ENCODE results near the gene GSTM4.

The GSTM4 gene

GRCh38 chr1:109630898-109631512 lies 24.9 kb upstream of the GSTM4 start:
- Histone ChIP-seq H3K79me2 (ENCODE audit: insufficient read depth, low read length) (peaks cover 5% of the 10 kb centered on the region; the same call in 1 of the 2 replicates), H3K9me2 (replicated peaks; ENCODE audit: low read depth, low read length) (no peaks in the 10 kb centered on the region), H3K4me3 (ENCODE audit: low read length, poor library complexity, severe bottlenecking) (no peak overlapping the region), H3K27me3 (ENCODE audit: insufficient read depth, low read length, poor library complexity, severe bottlenecking) (no peaks in the 10 kb centered on the region), H2AFZ (ENCODE audit: low read length) (no peak overlapping the region), H3K4me1 (ENCODE audit: insufficient read depth, low read length, poor library complexity, severe bottlenecking) (no peaks in the 10 kb centered on the region), H3K9ac (ENCODE audit: low read depth, low read length, poor library complexity, severe bottlenecking) (no peak overlapping the region), H3F3A (ENCODE audit: low read depth) (no peaks in the 10 kb centered on the region), H3K4me2 (ENCODE audit: low read depth, low read length, poor library complexity, severe bottlenecking) (no peak overlapping the region), H4K20me1 (ENCODE audit: insufficient read depth, low read length, poor library complexity, severe bottlenecking) (no peaks in the 10 kb centered on the region), H3K36me3 (ENCODE audit: insufficient read depth, low read length) (peaks cover 57% of the 10 kb centered on the region; the same call in 1 of the 2 replicates), H3K9me3 (ENCODE audit: insufficient read depth, low read depth, low read length) (no peaks in the 10 kb centered on the region)
- TF ChIP-seq CTCF (conservative IDR thresholded peaks at IDR 0.05; ENCODE audit: low read length) (no peak), EZH2phosphoT487 (IDR thresholded peaks at IDR 0.05; ENCODE audit: borderline replicate concordance) (no peak)

GRCh38 chr1:109631513-109632505 lies 24.1 kb upstream of the GSTM4 start:
- TF ChIP-seq EZH2phosphoT487 (IDR thresholded peaks at IDR 0.05; ENCODE audit: borderline replicate concordance): no peak
- TF ChIP-seq CTCF (conservative IDR thresholded peaks at IDR 0.05; ENCODE audit: low read length): no peak
- Histone ChIP-seq H3K9me3 (ENCODE audit: insufficient read depth, low read depth, low read length) (no peaks in the 10 kb centered on the region), H3F3A (ENCODE audit: low read depth) (no peaks in the 10 kb centered on the region), H2AFZ (ENCODE audit: low read length) (no peak overlapping the region), H3K79me2 (ENCODE audit: insufficient read depth, low read length) (no peaks in the 10 kb centered on the region), H3K36me3 (ENCODE audit: insufficient read depth, low read length) (peaks cover 49% of the 10 kb centered on the region; the same call in 1 of the 2 replicates), H3K9ac (ENCODE audit: low read depth, low read length, poor library complexity, severe bottlenecking) (no peak overlapping the region), H3K4me1 (ENCODE audit: insufficient read depth, low read length, poor library complexity, severe bottlenecking) (no peaks in the 10 kb centered on the region), H3K9me2 (replicated peaks; ENCODE audit: low read depth, low read length) (no peaks in the 10 kb centered on the region), H3K4me2 (ENCODE audit: low read depth, low read length, poor library complexity, severe bottlenecking) (no peak overlapping the region), H4K20me1 (ENCODE audit: insufficient read depth, low read length, poor library complexity, severe bottlenecking) (no peaks in the 10 kb centered on the region), H3K27me3 (ENCODE audit: insufficient read depth, low read length, poor library complexity, severe bottlenecking) (no peaks in the 10 kb centered on the region), H3K4me3 (ENCODE audit: low read length, poor library complexity, severe bottlenecking) (no peak overlapping the region)

- Histone ChIP-seq H3K9ac (ENCODE audit: low read depth, low read length, poor library complexity, severe bottlenecking) (no peak overlapping the region), H3F3A (ENCODE audit: low read depth) (no peaks in the 10 kb centered on the region), H4K20me1 (ENCODE audit: insufficient read depth, low read length, poor library complexity, severe bottlenecking) (no peaks in the 10 kb centered on the region), H3K9me3 (ENCODE audit: insufficient read depth, low read depth, low read length) (no peaks in the 10 kb centered on the region), H3K27me3 (ENCODE audit: insufficient read depth, low read length, poor library complexity, severe bottlenecking) (no peaks in the 10 kb centered on the region), H3K79me2 (ENCODE audit: insufficient read depth, low read length) (no peaks in the 10 kb centered on the region), H3K4me3 (ENCODE audit: low read length, poor library complexity, severe bottlenecking) (no peak overlapping the region), H3K9me2 (replicated peaks; ENCODE audit: low read depth, low read length) (no peaks in the 10 kb centered on the region), H3K36me3 (ENCODE audit: insufficient read depth, low read length) (peaks cover 39% of the 10 kb centered on the region; the same call in 1 of the 2 replicates), H3K4me2 (ENCODE audit: low read depth, low read length, poor library complexity, severe bottlenecking) (no peak overlapping the region), H2AFZ (ENCODE audit: low read length) (no peak overlapping the region), H3K4me1 (ENCODE audit: insufficient read depth, low read length, poor library complexity, severe bottlenecking) (no peaks in the 10 kb centered on the region)
- TF ChIP-seq CTCF (conservative IDR thresholded peaks at IDR 0.05; ENCODE audit: low read length): no peak
- TF ChIP-seq EZH2phosphoT487 (IDR thresholded peaks at IDR 0.05; ENCODE audit: borderline replicate concordance): no peak
These were observed 23.1 kb upstream of the GSTM4 start for GRCh38 chr1:109632671-109633346.

All from Loucy (cell line).